Measurements from ENCODE around the gene CAND2.

CAND2 gene

GRCh38 chr3:12807601-12808359, 11.3 kb downstream of the CAND2 start:
- no peak for DNase-seq (ENCODE audit: low read depth)

- DNase-seq (ENCODE audit: low read depth) = no peak
Observed at GRCh38 chr3:12808587-12808986, 12.1 kb downstream of the CAND2 start.

GRCh38 chr3:12809001-12809400, 12.5 kb downstream of the CAND2 start:
- no peak for DNase-seq (ENCODE audit: low read depth)

GRCh38 chr3:12809435-12809834, 13.0 kb downstream of the CAND2 start:
- no peak for DNase-seq (ENCODE audit: low read depth)

- peak; percentile 90 for DNase-seq (ENCODE audit: low read depth)
Observed at GRCh38 chr3:12810013-12810780, 13.7 kb downstream of the CAND2 start.

- no peak for DNase-seq (ENCODE audit: low read depth)
Observed at GRCh38 chr3:12810961-12811360, 14.5 kb downstream of the CAND2 start.

GRCh38 chr3:12812812-12813211, 16.3 kb downstream of the CAND2 start:
- DNase-seq (ENCODE audit: low read depth) = no peak

GRCh38 chr3:12813967-12814366, 17.5 kb downstream of the CAND2 start:
- no peak for DNase-seq (ENCODE audit: low read depth)

GRCh38 chr3:12815078-12815477, 18.6 kb downstream of the CAND2 start:
- no peak for DNase-seq (ENCODE audit: low read depth)

GRCh38 chr3:12815719-12816118, 19.2 kb downstream of the CAND2 start:
- no peak for DNase-seq (ENCODE audit: low read depth)

GRCh38 chr3:12816521-12817342, 20.3 kb downstream of the CAND2 start:
- no peak for DNase-seq (ENCODE audit: low read depth)

GRCh38 chr3:12817343-12817710, 20.8 kb downstream of the CAND2 start:
- no peak for DNase-seq (ENCODE audit: low read depth)

GRCh38 chr3:12818273-12818672, 21.8 kb downstream of the CAND2 start:
- DNase-seq (ENCODE audit: low read depth) = no peak

GRCh38 chr3:12818773-12819172, 22.3 kb downstream of the CAND2 start:
- no peak for DNase-seq (ENCODE audit: low read depth)

GRCh38 chr3:12822725-12823373, 26.4 kb downstream of the CAND2 start:
- no peak for DNase-seq (ENCODE audit: low read depth)

GRCh38 chr3:12824299-12824698, 27.8 kb downstream of the CAND2 start:
- no peak for DNase-seq (ENCODE audit: low read depth)

GRCh38 chr3:12825156-12825555, 28.7 kb downstream of the CAND2 start:
- DNase-seq (ENCODE audit: low read depth) = no peak

GRCh38 chr3:12828751-12829150, 32.3 kb downstream of the CAND2 start:
- no peak for DNase-seq (ENCODE audit: low read depth)

GRCh38 chr3:12829404-12829803, 32.9 kb downstream of the CAND2 start:
- no peak for DNase-seq (ENCODE audit: low read depth)

- DNase-seq (ENCODE audit: low read depth) = no peak
Observed at GRCh38 chr3:12829886-12830784, 33.7 kb downstream of the CAND2 start.

GRCh38 chr3:12830785-12831156, 34.3 kb downstream of the CAND2 start:
- DNase-seq (ENCODE audit: low read depth) = no peak
